ENCODE measurements around the gene ALDH1A2.

Gene ALDH1A2

DNA sequence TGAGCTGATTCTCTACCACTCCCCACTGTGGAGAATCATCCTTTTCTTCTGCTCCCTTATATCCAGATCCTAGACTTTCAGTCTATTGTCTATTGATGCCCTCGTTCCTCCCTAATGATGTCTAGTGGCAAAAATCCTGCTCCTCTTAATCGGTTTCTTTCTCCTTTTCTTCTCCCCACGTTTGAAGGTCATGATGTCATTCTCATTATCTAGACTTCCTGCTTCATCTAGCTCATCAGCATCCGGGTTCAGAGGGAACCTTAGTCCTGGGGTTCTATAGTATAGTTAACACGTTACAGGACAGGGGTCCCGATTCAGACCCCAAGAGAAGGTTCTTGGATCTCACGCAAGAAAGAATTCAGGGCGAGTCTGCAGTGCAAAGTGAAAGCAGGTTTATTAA is 14.9 kb upstream of the ALDH1A2 start:
- TF ChIP-seq, protein P1, sequence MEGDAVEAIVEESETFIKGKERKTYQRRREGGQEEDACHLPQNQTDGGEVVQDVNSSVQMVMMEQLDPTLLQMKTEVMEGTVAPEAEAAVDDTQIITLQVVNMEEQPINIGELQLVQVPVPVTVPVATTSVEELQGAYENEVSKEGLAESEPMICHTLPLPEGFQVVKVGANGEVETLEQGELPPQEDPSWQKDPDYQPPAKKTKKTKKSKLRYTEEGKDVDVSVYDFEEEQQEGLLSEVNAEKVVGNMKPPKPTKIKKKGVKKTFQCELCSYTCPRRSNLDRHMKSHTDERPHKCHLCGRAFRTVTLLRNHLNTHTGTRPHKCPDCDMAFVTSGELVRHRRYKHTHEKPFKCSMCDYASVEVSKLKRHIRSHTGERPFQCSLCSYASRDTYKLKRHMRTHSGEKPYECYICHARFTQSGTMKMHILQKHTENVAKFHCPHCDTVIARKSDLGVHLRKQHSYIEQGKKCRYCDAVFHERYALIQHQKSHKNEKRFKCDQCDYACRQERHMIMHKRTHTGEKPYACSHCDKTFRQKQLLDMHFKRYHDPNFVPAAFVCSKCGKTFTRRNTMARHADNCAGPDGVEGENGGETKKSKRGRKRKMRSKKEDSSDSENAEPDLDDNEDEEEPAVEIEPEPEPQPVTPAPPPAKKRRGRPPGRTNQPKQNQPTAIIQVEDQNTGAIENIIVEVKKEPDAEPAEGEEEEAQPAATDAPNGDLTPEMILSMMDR (IDR thresholded peaks at IDR 0.05) = no peak

DNA sequence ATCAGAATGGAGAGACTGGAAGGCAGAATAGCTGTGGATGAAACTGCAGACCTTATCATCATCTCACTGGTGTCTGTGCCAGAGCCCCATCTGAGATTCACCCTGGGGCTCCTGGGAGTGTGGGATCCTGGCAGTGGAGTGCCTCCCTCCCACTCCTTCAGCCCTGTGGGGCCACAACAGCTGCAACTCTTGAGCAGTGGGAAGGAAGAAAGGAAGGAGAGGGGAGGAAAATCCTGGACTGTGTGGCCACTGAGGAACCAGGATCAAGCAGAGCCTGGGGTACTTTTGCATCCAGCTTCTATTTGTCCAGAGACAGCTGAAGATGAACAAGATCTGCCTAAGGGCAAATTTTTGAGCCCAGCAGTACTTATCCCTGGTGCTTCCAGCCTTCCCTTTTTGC is 13.1 kb upstream of the ALDH1A2 start:
- TF ChIP-seq, protein P1 (IDR thresholded peaks at IDR 0.05) = no peak

DNA sequence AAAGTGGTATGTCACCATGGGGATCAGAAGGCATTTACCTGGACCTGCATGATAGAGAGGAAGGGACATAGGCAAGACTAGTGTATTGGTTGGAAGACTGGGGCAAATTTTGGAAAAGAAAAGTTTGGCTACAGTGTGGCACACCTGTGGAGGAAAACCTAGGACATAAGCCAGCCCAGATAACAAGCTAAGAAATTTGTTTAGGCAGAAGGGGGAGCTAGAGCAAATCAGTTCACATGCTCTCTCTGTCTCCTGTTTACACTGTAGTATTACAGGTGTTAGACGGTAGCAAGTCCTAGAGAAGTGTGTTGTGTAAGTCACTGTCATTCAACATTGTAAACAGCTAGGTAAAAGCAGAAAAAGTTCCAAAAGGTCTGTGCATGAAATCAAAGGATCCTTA is 11.9 kb upstream of the ALDH1A2 start:
- TF ChIP-seq, protein P1 (IDR thresholded peaks at IDR 0.05) = peak; percentile 52; the same call in 1 of the 2 replicates

DNA sequence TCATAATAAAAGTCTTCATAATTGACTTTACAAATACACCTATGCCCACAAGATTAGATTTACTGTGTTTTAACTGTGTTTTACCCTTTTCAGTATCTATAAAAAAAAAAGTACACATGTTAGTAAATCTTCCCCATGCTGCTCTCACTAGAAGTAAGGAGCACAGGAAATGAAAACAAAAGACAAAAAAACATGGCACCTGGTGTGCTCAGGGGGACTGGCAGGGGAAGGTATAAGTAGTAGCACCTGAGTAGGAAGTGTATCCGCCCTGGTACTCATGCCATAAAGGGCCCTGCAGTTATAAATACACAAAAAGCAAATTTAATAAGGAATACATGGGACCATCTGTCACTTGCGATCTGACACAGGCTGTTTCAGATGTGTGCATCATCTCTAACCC is 8.9 kb upstream of the ALDH1A2 start:
- TF ChIP-seq, protein P1 (IDR thresholded peaks at IDR 0.05) = no peak

DNA sequence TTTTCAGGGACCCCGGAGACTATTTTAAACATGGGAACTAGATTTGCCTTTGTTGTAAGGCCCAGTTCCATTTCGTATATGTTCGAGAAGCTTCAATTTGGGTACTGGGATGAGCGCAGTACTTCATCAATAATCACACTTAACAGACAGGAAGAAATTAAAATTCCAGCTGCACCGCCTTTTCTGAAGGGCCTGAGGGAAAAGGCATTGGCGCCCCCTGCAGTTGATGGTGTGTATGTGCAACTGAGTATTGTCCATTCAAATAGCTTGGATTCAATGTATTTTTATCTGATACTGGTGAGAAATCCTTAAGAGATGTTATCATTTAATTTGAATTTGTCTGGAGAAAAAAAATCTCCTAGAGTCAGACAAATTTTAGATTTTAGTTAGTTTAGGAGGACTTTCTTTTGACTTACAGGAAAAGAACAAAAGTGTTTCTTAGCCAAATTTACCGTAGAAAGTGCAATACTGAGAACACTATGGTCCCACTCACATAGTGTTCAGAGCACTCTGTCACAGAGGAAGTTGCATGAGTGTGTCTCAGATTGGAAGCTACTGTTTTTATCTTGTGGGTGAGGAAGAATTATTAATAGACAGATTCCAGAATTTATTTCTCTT is 5.4 kb upstream of the ALDH1A2 start:
- TF ChIP-seq, protein P1 (IDR thresholded peaks at IDR 0.05) = peak; percentile 95

DNA sequence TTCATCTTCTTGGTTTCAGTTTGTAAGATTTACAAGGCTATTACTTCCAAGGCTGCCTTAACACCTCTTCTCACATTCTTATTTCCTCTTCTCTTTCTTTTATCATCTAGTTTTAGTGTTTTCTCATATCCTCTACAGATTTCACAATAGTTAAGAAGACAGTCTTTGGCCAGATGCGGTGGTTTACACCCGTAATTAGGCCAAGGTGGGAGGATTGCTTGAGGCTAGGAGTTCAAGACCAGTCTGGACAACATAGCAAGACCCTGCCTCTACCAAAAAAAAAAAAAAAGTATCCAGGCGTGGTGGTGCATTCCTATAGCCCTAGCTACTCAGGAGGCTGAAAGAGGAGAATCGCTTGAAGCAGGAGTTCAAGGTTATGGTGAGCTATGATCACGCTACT is 3.5 kb upstream of the ALDH1A2 start:
- TF ChIP-seq, protein P1 (IDR thresholded peaks at IDR 0.05) = no peak

DNA sequence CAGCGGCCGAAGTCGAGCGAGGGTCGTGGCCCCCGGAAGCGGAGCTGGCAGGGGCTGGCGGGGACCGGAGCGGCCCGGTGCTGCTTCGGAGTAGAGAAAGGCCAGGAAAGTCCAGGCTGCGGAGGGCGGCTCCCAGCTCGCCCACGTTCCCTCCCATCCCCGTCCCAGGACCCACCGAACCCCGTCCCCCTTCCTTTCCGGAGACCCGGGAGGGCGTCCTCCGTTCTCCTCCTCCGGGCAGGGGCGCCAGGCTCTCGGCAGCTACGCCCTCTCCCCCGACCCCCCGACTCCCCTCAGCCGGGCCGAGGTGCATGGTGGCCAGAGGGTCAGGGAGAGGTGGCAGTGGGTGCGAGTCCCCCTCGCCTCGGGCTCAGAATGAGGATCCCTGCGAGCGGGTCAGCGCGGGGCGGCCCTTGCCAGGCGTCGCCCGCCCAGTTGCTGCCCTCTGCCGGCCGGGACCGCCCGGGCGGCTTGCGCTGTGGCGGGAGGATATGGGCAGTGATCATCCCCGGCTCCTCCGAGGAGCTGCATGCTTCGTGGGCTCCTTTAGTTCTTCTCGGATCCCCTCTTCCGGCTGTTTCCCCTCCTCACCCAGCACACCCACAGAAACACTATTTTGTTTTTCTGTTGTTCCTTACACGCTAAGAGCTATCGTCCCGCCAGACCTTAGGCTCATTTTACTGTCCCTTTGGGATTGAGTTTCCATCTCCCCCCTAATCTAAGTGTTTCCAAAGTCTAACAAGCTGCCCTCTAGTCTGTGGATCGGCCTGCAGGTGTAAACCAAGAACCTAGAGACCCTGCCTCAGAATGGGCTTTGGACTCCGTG is 744 bp upstream of the ALDH1A2 start:
- TF ChIP-seq, protein P1 (IDR thresholded peaks at IDR 0.05) = peak; percentile 95

Data from LNCAP (cell line).